GM19238 (cell line): ENCODE measurements around the gene HOMER1.

ENCODE experiments used
- DNase-seq: peaks from one replicate; pipeline ENCODE4 v3.0.0; 2011; ENCODE audit warnings: low spot score; ENCODE audit not compliant: insufficient read length

The HOMER1 gene

GRCh38 chr5:79329453-79329852 lies 184.5 kb downstream of the HOMER1 start:
- DNase-seq, result no peak
